HG03039 (cell line): ENCODE measurements around the gene MYL6.
"Not testable (repeated sequence)": the region's sequence is repeated elsewhere in the genome, so short reads cannot be mapped to it uniquely, and the experiment has no call there.

ENCODE experiments used
- ATAC-seq: cut with Tn5 transposase; IDR thresholded peaks from one replicate; pipeline ENCODE4 v1.9.1; 2021; ENCODE audit warnings: mild to moderate bottlenecking, moderate library complexity; ENCODE audit not compliant: unreplicated experiment

MYL6 gene

DNA sequence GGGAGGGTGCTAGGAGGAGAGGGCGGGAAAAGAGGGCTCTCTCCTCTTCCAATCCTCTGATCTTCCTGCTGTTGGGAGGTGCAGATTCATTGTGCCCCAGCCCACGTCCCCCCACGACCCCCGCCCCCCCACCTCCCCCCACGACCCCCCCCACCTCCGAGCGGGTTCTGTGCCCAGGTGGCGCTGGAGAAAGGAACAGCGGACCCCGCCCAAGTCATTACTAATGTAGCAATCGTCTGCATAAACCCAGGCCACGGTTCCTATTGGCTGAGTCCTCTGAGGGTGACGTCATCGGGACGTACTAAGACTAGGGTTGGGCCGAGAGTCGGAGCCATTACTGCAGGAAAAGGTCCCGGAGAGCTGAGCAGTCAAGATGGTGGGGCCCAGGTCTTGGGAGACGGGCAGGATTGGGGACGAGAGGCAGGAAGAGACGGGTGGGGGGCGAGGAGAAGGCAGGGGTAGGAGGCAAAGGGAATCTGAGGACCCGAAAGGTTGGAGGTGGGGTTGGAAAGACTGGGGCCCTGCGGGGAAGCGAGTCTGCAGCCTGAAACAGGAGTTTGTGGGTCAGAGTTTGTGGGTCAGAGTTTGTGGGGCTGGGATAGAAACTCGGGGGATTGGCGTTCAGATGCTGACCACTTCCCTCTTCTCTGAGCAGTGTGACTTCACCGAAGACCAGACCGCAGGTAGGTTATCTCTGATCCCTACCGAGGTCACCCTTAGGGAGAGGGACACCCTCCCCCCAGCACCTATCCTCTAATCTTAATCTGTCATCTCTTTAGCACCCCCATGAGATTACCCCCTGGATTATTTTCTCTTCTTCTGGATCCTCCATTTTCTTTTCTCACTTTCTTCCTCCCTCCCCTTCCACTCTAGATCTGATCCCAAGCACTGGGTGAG lies at the start of gene MYL6:
Gene MYL6 (plus strand): TSS at position 331 of the 897 bp plus-strand sequence. CDS start 43 bp downstream, at position 374.
- ATAC-seq, result peak; percentile 75

DNA sequence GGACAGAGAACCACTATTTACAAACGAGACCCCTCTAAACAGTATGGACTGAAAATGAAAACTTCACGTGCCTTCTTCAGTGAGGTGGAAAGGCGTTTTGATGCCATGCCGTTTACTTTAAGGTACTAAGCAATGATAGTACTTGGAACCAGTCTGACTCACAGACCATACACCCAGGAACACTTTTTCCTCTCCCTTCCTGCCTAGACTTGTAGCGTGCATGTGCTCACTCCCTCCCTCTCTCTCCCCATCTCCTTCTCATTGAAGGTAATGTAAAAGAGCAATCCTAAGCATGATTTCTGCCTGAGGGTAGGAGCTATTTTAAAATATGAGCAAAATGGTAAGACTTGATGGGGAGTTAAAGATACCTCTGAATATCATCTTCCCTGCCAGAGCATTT lies 47.6 kb upstream of the MYL6 start:
- ATAC-seq, result no peak

DNA sequence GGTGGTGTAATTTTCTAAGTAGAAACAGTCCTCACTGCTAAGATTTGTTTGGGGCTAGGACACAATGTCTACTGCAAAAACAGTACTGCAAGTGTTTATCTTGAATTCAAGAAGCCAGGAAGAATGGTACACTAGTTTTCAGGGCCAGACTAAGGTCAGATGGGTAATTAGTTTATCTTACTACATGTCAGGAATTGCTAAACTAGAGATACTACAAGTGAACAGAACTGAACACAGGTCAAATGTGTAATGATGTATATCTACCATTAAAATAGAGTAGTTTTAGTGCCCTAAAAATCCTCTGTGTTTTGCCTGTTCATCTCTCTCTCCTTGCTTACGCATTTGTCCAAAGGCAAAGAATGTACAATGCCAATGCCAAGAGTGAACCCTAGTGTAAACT lies 44.1 kb upstream of the MYL6 start:
- ATAC-seq, result no peak

GRCh38 chr12:56115329-56115728 lies 42.8 kb upstream of the MYL6 start:
- ATAC-seq, result no peak

- ATAC-seq, result peak; percentile 39
These were observed 41.7 kb upstream of the MYL6 start, which contains the start of gene RPL41 for GRCh38 chr12:56116267-56117081. RPL41 (plus strand) TSS chr12:56116633.

DNA sequence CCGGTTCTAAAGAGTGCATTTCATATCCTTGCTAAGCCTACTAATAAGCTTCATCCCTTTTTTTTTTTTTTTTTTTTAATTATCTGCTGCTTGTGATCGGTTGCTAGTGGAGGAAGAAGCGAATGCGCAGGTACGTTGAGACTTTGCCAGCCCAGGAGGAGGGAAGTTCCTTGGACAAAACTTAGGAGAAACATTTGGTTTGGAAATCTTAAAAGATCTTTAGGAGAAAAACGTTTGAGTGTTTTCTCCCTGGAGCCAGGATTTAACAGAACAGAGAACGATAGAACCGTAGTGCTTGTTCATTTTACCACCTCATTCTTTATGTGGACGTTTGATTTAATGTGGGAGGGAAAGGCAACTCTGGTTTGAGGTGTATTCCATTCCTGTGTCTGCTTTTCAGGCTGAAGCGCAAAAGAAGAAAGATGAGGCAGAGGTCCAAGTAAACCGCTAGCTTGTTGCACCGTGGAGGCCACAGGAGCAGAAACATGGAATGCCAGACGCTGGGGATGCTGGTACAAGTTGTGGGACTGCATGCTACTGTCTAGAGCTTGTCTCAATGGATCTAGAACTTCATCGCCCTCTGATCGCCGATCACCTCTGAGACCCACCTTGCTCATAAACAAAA lies 41.0 kb upstream of the MYL6 start:
- not testable (repeated sequence) for ATAC-seq

- ATAC-seq, result peak; percentile 71
These were observed 40.1 kb upstream of the MYL6 start, which contains the start of gene ZC3H10 for GRCh38 chr12:56117778-56118687. ZC3H10 (plus strand) TSS chr12:56118266; CDS start chr12:56120563, 2,297 bp downstream.

DNA sequence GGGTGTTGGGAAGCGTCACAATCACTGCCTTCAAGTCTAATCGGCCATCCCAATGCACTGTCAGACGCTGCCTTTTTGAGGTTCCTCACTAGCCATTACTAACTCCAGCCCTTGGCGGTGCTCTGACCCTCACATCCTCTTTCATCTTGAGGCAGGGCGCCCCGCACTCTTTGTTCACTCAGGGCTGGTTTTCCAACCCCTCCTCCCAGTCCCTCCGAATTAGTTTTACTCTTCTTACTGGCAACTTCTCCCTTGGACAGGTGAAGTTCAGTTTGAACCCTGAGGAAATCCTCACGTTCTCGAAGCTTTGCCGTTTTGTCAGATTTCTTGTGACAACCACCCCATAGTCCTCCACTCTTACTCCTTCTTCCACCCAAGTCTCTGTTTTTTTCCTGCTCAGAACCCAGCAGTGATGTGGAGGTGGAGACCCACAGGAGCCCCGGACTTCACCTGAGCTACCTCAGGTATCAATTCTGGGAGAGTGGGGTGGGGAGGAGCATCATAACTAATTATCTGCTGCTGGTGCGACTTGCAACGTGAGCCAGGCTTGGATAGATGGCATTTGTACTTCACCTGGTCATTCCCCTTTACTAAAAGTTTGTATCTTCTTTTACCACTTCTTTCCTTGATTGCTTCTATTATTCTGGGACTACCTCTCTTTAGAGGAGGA lies 39.3 kb upstream of the MYL6 start:
- peak; percentile 1 for ATAC-seq

DNA sequence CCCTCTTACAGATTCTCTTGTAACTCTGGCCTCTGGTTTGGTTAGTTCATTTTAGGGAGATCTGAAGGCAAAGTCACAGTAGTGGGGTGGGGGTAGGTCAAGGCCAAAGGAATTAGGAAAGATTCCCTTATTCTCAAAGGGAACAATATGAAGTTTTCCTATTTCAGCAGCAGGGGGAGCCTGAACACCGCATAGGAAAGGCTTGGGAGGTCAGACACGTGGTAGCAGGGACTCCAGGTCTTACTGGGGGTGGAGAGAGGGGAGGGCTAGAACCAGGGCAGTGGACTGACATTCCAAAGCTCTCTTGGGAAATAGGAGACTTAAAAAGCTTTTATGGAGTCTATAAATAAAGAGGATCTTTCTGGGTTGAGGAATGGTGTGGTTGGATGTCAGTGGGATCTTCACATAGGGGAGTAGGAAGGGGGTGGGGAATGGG lies 38.8 kb upstream of the MYL6 start:
- ATAC-seq, result no peak

DNA sequence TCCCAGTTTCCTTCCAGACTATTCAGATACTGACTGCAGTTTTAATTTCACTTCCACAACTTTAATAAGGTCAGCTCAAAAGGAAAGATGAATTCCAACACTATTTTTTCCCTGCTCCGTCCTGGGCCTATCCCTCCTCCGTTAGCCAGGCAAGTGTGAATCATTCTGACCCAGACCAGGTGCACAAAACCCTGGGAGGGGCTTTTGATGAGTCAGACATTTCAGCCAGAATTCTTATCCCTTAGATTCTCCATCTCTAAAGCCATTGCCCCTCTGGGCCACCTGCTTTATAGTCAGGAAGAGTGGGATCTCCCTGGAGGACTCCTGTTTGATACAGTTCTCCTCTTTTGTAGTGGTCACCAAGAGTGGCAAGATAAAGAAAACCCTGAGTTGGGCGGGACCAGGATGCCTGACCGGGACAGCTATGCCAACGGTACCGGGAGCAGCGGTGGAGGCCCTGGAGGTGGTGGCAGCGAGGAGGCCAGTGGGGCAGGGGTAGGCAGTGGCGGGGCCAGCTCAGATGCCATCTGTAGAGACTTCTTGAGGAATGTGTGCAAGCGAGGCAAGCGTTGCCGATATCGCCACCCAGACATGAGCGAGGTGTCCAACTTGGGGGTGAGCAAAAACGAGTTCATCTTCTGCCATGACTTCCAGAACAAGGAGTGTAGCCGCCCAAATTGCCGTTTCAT lies 37.9 kb upstream of the MYL6 start:
- no peak for ATAC-seq

- ATAC-seq, result no peak
These were observed 36.8 kb upstream of the MYL6 start for GRCh38 chr12:56121204-56121870.

DNA sequence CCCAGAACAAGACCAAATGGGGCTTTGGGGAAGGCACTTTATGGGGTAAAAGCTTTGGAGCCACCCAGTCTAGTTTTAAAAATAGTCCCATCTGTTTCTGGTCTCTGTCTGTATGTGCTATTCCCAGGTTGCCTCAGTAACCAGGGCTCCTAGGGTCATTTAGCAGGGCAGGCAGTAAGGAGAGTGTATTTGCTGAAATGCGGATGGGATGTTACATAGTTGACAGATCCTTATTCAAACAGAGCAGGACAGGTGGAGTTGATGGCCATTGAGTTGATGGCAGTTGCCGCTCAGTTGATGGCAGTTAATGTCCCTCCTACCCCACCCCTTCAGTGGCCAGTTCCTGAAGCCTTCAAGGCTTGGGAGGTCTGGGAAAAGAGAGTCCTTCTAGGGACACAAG lies 35.5 kb upstream of the MYL6 start:
- ATAC-seq, result no peak

- no peak for ATAC-seq
These were observed 34.0 kb upstream of the MYL6 start for GRCh38 chr12:56124133-56124532.

GRCh38 chr12:56126732-56127239 lies 31.4 kb upstream of the MYL6 start:
- no peak for ATAC-seq

- no peak for ATAC-seq
These were observed 30.7 kb upstream of the MYL6 start for GRCh38 chr12:56127485-56127887.

GRCh38 chr12:56127888-56128669 lies 30.1 kb upstream of the MYL6 start, which contains the start of gene ESYT1:
ESYT1 (plus strand) TSS chr12:56128267; CDS start chr12:56128320, 53 bp downstream.
- peak; percentile 80 for ATAC-seq

DNA sequence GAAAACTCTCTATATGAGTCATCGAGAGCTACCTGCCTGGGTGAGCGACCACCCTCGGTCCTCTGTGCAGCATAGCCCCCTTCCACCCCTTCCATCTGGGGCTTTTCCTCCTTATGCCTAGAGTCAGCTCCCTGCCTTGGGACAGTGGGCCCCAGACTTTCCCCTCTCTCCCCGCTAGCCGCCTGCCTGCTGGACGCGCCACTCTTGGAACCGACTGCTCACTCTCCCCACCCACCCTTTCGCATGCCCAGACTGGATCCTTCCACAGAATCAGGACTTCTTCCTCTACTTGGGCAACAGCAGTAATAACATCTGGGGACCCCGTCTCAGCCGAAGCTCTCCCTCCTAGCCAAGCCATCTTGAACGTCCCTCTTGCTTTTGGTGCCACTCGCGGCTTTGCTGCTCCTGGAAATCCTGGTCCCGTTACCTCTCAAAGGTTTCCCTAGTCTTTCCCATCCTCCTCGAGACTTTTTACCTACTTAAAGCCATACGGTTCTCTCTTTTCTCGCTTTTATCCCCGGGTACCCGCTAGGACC lies 29.4 kb upstream of the MYL6 start:
- no peak for ATAC-seq
